Osteocyte (in vitro differentiated cells): ENCODE measurements around the gene CCNT1. TPM values are rescaled to one million over a fixed set of nuclear protein-coding genes. Genes with fewer than 3 reads are reported as not detected.
"Not testable (repeated sequence)": the region's sequence is repeated elsewhere in the genome, so short reads cannot be mapped to it uniquely, and the experiment has no call there.

ENCODE experiments used
- DNase-seq: peaks from one replicate; pipeline ENCODE4 v3.0.0; 2021; ENCODE audit warnings: mixed read lengths; ENCODE audit not compliant: unreplicated experiment; ENCODE audit errors: extremely low spot score
- H3K27ac Mint-ChIP-seq: one replicate; pipeline ENCODE4 v1.8.0; 2021; ENCODE audit warnings: mild to moderate bottlenecking, mixed read lengths; ENCODE audit not compliant: unreplicated experiment
- H3K27me3 Mint-ChIP-seq: one replicate; pipeline ENCODE4 v1.8.0; 2021; ENCODE audit warnings: mixed read lengths; ENCODE audit not compliant: unreplicated experiment
- H3K36me3 Mint-ChIP-seq: one replicate; pipeline ENCODE4 v1.8.0; 2021; ENCODE audit warnings: mixed read lengths; ENCODE audit not compliant: unreplicated experiment
- H3K4me1 Mint-ChIP-seq: one replicate; pipeline ENCODE4 v1.8.0; 2021; ENCODE audit warnings: mixed read lengths; ENCODE audit not compliant: unreplicated experiment
- H3K4me3 Mint-ChIP-seq: one replicate; pipeline ENCODE4 v1.8.0; 2021; ENCODE audit warnings: mild to moderate bottlenecking, moderate library complexity, mixed read lengths; ENCODE audit not compliant: unreplicated experiment
- H3K9me3 Mint-ChIP-seq: one replicate; pipeline ENCODE4 v1.8.0; 2021; ENCODE audit warnings: mixed read lengths; ENCODE audit not compliant: unreplicated experiment
- total RNA-seq: library from RNA; stranded (reverse); gene quantifications from 2 replicates; pipeline ENCODE4 v1.2.1, GENCODE V29; 2021
- TF ChIP-seq, protein P1 (sequence below): fragments of 200-600 bp; sonication (generic); IDR thresholded peaks from 2 replicates; pipeline ENCODE4 v1.5.0; 2021; ENCODE audit warnings: antibody characterized with exemption, mild to moderate bottlenecking, moderate library complexity

The CCNT1 gene
- total RNA-seq, 1 donor from 2014 or later = 33.8 TPM

DNA sequence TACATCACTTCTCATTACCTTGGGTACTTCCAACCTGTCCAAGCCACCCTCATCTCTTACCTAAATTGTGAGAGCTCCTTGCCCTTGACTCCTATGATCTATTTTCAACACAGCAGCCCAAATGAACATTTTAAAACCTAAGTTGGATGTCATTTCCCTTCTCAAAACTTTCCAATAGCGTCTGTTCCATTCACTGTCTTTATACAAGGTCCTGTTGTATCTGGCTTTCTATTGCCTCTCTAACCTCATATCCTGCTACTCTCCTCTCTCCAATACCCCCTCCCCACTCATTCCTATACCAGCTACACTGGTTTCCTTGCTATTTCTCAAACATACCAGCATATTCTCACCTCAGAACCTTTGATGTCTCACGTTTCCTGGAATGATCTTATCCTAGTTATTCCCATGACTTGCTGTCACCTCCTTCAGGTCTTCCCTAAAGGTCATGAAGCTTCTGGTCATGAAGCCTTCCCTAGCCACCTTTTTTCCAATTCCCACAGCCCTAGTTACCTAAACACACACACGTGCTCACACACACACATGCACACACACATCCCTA, 30.4 kb downstream of the CCNT1 start:
- DNase-seq = no peak
- H3K4me1 Mint-ChIP-seq = peaks cover 4% of the 10 kb centered on the region
- TF ChIP-seq, protein P1, sequence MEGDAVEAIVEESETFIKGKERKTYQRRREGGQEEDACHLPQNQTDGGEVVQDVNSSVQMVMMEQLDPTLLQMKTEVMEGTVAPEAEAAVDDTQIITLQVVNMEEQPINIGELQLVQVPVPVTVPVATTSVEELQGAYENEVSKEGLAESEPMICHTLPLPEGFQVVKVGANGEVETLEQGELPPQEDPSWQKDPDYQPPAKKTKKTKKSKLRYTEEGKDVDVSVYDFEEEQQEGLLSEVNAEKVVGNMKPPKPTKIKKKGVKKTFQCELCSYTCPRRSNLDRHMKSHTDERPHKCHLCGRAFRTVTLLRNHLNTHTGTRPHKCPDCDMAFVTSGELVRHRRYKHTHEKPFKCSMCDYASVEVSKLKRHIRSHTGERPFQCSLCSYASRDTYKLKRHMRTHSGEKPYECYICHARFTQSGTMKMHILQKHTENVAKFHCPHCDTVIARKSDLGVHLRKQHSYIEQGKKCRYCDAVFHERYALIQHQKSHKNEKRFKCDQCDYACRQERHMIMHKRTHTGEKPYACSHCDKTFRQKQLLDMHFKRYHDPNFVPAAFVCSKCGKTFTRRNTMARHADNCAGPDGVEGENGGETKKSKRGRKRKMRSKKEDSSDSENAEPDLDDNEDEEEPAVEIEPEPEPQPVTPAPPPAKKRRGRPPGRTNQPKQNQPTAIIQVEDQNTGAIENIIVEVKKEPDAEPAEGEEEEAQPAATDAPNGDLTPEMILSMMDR = no peak
- no peak overlapping the region for H3K4me3 Mint-ChIP-seq
- no peaks in the 10 kb centered on the region for H3K27me3 Mint-ChIP-seq
- peaks cover 22% of the 10 kb centered on the region for H3K36me3 Mint-ChIP-seq
- no peaks in the 10 kb centered on the region for H3K9me3 Mint-ChIP-seq
- no peak overlapping the region for H3K27ac Mint-ChIP-seq

DNA sequence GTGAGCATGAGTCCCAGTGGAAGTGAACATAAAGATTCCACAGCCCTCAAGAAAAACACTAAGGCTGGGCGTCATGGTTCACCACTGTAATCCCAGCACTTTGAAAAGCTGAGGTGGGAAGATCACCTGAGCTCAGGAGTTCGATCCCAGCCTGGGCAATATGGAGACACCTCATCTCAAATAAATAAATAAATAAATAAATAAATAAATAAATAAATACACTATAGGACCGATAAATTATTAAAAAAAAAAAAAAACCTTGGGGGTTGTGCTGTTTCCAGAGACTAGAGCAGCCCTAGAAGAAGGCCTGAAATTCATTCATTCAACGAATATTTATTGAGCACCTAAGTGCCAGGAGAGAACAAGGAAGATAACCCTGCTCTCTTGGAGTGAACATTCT, 33.0 kb downstream of the CCNT1 start:
- no peak overlapping the region for H3K27ac Mint-ChIP-seq

GRCh38 chr12:48682927-48683326, 33.6 kb downstream of the CCNT1 start:
- no peaks in the 10 kb centered on the region for H3K9me3 Mint-ChIP-seq
- TF ChIP-seq, protein P1 = no peak
- no peak overlapping the region for H3K27ac Mint-ChIP-seq
- H3K27me3 Mint-ChIP-seq = no peaks in the 10 kb centered on the region
- H3K4me1 Mint-ChIP-seq = peaks cover 31% of the 10 kb centered on the region
- peak overlapping the region; percentile 91 for H3K4me3 Mint-ChIP-seq
- no peak for DNase-seq
- peaks cover 21% of the 10 kb centered on the region for H3K36me3 Mint-ChIP-seq

More for the DNA sequence above, 33.0 kb downstream of the CCNT1 start:
- TF ChIP-seq, protein P1 = no peak
- Mint-ChIP-seq H3K4me3 (no peak overlapping the region), H3K27me3 (no peaks in the 10 kb centered on the region), H3K36me3 (peaks cover 21% of the 10 kb centered on the region), H3K9me3 (no peaks in the 10 kb centered on the region), H3K4me1 (peaks cover 27% of the 10 kb centered on the region)
- no peak for DNase-seq

- peak overlapping the region; percentile 91 for H3K4me3 Mint-ChIP-seq
- H3K4me1 Mint-ChIP-seq = peaks cover 35% of the 10 kb centered on the region
- DNase-seq, H3K27me3 Mint-ChIP-seq, H3K9me3 Mint-ChIP-seq: not testable (repeated sequence)
- peak overlapping the region; percentile 24 for H3K27ac Mint-ChIP-seq
- peaks cover 19% of the 10 kb centered on the region for H3K36me3 Mint-ChIP-seq
Measured at GRCh38 chr12:48682533-48682905, 34.0 kb downstream of the CCNT1 start.

- peaks cover 38% of the 10 kb centered on the region for H3K4me1 Mint-ChIP-seq
- H3K4me3 Mint-ChIP-seq = peak within 1 kb of the TSS; percentile 91
- TF ChIP-seq, protein P1 = no peak
- H3K36me3 Mint-ChIP-seq = peaks cover 22% of the 10 kb centered on the region
- H3K27ac Mint-ChIP-seq = peak within 1 kb of the TSS; percentile 97
- no peaks in the 10 kb centered on the region for H3K27me3 Mint-ChIP-seq
- H3K9me3 Mint-ChIP-seq = no peaks in the 10 kb centered on the region
- DNase-seq = peak; percentile 99
Measured at GRCh38 chr12:48681710-48682532, 34.6 kb downstream of the CCNT1 start, which contains the start of gene KANSL2. KANSL2 (minus strand) TSS chr12:48682238; CDS start chr12:48681632, 606 bp downstream.
